Right ventricle myocardium inferior (tissue), 1 donor: ENCODE measurements around the gene ZNF664. TPM values are rescaled to one million over a fixed set of nuclear protein-coding genes. Genes with fewer than 3 reads are reported as not detected.
"Not testable (repeated sequence)": the region's sequence is repeated elsewhere in the genome, so short reads cannot be mapped to it uniquely, and the experiment has no call there.

Experiments used
- ATAC-seq: fragments of 200-7000 bp; cut with Tn5 transposase; one replicate; pipeline ENCODE4 v1.9.1; 2020; ENCODE audit warnings: mild to moderate bottlenecking, moderate library complexity
- DNase-seq: peaks from one replicate; pipeline ENCODE4 v3.0.0; 2021; ENCODE audit errors: missing footprints
- intact Hi-C: fragments of 100-400 bp; cut with DNase I; formaldehyde crosslinking; loops from one replicate; pipeline ENCODE4 v1.11.0; 2022
- total RNA-seq: library from RNA; stranded (reverse); fragmentation: NEBNext Ultra II Directional; extraction: Animal tissue kit (Norgen Biotek cat#: 25700); gene quantifications from one replicate; pipeline ENCODE4 v1.2.1, GENCODE V29; 2021
- donor health status: DM: no; HTN: yes; CAD: no; lungs with severe emphysema.

ZNF664 gene
- total RNA-seq, 1 donor from 2014 or later: 86.6 TPM

DNA sequence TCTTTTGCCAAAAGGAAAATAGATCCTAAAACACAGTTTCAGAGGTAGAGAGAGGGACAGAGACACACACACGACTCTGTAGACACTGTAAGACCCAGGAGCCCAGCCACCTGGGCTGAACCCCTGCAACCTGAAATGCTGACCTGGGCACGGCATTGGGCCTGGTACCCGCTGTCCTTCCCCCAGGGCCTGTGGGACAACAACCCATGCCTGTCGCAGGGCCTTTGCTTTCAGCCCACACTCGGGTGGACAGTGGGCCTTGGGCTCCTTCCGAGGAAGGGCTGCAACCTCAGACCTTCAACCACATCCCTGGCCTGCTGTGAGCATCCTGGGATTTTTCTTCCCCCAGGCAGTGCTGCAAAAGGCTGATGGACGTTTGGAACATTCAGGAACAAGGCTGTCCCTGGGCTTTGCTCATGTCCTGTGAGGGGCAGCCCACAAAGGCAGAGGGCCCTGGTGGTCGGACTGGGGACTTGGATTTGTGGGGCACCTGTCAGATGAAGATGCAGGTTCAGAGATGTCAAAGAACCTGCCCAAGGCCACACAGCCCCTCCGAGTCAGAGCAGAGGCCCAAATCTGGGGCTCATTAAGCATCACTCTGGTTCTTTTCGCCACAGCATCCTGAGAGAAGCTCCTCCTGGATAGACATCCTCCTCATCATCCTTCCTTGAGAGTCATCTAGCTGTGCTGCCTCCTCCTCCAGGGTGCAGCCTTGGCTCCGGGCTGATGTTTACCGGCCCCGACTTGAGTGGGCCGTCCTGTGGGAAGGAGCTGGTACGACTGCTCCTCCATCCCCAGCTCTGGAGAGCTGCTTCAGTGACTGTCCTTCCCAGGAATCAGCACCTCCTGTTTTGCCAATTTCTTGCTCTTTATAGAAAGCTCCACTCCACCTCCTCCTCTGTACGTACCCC lies 33.0 kb upstream of the ZNF664 start:
- intact Hi-C loops: no loop called here
- ATAC-seq: no peak
- DNase-seq: peak; percentile 52

DNA sequence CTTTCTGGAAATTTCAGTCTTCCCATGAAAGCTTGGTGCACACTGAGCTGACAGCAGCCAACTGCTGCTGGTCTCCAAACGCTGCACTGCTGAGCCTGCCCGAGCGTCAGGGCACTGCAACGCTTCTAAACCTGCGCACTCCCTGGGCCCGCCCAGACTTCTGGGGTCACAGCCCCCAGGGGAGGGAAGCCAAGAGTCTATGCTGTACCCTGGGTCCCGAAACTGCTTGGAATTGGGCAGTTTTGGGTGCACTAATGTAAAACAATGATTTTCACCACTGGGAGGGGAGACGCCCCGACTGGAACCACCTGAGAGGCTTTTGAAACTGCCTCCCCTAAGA lies 32.4 kb upstream of the ZNF664 start:
- DNase-seq: peak; percentile 30
- intact Hi-C loops: no loop called here
- ATAC-seq: no peak

GRCh38 chr12:123941000-123941399 lies 32.0 kb upstream of the ZNF664 start:
- DNase-seq: no peak
- no peak for ATAC-seq
- intact Hi-C loops: no loop called here

DNA sequence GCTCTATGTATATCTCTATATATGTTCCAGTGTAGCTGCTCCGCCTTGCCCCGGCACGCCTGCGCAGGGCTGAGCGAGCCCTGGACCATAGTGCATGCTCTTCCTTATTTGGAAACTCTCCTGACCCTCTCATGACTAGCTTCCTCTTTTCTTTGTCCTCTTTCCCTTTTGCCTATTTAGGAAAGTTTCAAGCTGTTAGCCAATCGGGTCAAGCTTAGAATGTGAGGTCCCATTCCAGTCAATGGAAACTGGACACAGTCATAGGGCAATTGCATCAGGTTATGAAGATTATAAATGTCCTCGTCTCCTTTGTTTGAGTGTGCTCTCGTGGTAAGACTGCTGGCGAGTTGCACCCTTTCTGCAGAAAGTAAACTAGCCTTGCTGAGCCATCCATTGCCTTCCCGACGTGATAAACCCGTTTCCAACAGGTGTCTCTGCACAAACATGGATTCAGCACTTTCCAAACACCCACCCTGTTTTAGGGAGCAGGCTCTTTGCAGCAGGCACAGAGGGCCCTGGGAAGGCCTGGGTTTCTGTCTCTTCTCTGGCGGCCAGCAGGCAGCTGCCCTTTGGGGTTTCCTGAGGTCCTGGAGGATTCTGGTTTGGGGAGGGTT lies 31.3 kb upstream of the ZNF664 start:
- no peak for ATAC-seq
- intact Hi-C loops: no loop called here
- peak; percentile 71 for DNase-seq

DNA sequence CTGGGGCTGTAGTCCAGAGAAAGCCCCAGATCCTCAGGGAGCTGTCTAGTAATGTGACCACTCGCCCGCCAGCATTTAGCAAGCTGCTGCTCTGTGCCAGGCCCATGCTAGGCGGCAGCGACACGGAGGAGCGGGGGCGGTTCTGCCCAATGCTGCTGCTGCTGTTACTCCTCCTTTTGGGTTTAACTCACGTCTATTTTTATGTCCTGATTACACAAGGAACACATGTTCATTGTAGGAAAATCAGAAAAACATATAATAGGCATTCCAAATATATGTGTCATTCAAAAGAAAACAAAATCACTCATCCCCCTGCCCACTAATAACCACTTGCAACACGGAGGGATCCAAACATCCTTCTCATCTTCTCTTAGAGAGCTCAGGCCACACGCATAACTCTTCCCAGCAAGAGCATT lies 30.8 kb upstream of the ZNF664 start:
- no peak for ATAC-seq
- DNase-seq: no peak
- intact Hi-C loops: no loop called here

DNA sequence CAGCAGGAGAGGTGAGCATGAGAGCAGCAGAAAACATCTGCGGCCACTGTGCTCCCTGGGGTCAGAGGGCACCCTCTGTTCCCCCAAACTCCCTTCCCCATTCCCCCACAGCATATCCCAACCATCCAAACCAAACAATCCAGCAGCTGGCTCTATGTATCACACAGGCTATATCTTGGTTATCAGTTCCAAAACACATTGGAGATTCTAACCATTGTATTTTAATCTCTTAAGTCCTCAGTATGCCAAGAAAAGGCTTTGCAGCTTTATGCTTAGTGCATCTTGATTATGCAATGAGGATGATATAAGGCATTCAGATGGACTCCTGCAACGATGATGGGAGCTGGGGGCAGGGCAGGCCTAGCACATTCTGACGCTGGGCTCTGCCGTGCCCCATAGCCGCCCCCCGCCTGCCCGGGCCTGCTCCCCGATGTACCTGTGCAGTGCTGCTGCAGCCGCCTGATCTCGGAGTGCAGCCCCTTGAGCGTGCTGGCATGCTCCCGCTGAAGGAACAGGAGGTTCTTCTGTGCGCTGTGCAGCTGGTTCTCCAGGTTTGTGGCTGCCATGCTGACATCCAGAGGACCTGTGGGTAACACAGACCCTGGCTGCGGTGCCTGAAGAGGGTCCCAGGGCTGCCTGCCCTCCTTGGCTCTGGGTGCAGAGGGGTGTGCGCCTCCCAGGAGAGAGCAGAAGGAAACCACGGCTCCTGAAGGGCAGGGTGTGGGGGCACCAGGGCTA lies 29.9 kb upstream of the ZNF664 start:
- intact Hi-C loops: no loop called here
- ATAC-seq (no peak), DNase-seq (peak; percentile 42)

- DNase-seq: peak; percentile 59
- ATAC-seq: no peak
- intact Hi-C loops: no loop called here
Observed at GRCh38 chr12:123943816-123944215, 29.2 kb upstream of the ZNF664 start.

- ATAC-seq: no peak
- DNase-seq: no peak
- intact Hi-C loops: no loop called here
Observed at GRCh38 chr12:123944696-123945095, 28.3 kb upstream of the ZNF664 start.

- peak; percentile 4 for ATAC-seq
- intact Hi-C loops: no loop called here
- no peak for DNase-seq
Observed at GRCh38 chr12:123945287-123946151, 27.5 kb upstream of the ZNF664 start.

- intact Hi-C loops: no loop called here
- ATAC-seq (peak; percentile 9), DNase-seq (no peak)
Observed at GRCh38 chr12:123946152-123946515, 26.9 kb upstream of the ZNF664 start.

DNA sequence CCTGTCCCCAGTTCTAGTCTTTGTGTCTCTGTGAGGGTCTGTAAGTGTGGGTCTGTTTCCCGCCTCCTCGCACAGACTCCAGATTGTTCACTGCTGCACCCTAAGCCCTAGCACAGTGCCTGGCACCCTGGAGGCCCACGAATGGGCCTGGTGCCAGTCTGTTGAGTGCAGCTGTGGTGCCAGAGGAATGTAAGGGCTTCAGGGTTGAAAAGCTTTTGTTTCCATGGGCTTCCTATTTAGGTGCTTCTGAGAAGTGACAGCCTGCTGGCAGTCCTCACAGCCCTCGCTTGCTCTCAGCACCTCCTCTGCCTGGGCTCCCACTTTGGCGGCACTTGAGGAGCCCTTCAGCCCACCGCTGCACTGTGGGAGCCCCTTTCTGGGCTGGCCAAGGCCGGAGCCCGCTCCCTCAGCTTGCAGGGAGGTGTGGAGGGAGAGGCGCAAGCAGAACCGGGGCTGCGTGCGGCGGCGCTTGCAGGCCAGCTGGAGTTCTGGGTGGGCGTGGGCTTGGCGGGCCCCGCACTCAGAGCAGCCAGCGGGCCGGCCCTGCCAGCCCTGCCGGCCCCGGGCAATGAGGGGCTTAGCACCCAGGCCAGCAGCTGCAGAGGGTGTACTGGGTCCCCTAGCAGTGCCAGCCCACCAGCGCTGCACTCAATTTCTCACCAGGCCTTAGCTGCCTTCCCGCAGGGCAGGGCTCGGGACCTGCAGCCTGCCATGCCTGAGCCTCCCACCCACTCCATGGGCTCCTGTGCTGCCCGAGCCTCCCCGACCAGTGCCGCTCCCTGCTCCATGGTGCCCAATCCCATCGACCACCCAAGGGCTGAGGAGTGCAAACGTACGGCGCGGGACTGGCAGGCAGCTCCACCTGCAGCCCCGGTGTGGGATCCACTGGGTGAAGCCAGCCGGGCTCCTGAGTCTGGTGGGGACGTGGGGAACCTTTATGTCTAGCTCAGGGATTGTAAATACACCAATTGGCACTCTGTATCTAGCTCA lies 26.2 kb upstream of the ZNF664 start:
- ATAC-seq: peak; percentile 73
- DNase-seq: peak; percentile 68

DNA sequence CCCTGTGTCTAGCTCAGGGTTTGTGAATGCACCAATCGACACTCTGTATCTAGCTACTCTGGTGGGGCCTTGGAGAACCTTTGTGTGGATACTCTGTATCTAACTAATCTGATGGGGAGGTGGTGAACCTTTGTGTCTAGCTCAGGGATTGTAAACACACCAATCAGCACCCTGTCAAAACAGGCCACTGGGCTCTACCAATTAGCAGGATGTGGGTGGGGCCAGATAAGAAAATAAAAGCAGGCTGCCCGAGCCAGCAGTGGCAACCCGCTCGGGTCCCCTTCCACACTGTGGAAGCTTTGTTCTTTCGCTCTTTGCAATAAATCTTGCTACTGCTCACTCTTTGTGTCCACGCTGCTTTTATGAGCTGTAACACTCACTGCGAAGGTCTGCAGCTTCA lies 25.5 kb upstream of the ZNF664 start:
- DNase-seq, ATAC-seq, intact Hi-C loops: not testable (repeated sequence)

More for the DNA sequence above, 26.2 kb upstream of the ZNF664 start:
- intact Hi-C loops: not testable (repeated sequence)

DNA sequence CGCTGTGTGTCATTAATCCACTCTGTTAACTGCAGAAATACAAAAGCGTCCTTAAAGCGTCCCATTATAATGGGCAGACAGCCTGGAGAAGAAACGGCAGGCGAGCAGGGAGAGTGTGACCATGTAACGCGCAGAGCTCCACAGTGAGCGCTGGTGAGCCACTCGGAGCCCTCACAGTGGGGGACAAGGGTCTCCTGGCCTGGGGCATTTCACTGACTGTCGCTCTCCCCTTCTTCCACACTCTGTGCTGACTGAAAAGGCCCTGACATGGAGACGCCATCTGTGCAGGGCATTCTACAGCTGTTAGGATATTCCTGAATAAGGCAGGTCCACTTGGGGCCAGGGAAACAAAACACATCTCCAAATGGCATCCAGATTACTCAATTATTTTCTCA lies 24.6 kb upstream of the ZNF664 start:
- intact Hi-C loops: no loop called here
- DNase-seq: peak; percentile 59
- ATAC-seq: no peak

- ATAC-seq (no peak), DNase-seq (peak; percentile 50)
- intact Hi-C loops: no loop called here
Observed at GRCh38 chr12:123948796-123949769, 23.9 kb upstream of the ZNF664 start.

DNA sequence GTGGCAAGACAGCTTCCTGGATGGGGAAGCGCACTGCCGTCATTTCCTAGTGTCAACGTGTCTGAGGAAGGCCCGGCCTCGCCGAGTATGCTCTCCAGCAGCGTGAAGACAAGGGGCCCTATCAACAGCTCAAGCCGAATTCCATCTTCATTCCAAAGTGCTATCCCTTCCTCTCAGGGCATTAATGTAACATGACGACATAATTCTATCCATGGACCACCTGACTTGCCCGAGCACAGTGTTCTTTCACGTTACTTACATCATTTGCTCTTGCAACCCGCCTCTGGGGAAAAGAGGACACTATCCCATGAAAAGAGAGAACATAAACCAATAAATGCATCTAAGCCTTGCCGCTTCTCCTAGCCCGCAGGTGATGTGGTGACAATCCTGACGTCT lies 23.2 kb upstream of the ZNF664 start:
- intact Hi-C loops: no loop called here
- no peak for ATAC-seq
- DNase-seq: no peak

DNA sequence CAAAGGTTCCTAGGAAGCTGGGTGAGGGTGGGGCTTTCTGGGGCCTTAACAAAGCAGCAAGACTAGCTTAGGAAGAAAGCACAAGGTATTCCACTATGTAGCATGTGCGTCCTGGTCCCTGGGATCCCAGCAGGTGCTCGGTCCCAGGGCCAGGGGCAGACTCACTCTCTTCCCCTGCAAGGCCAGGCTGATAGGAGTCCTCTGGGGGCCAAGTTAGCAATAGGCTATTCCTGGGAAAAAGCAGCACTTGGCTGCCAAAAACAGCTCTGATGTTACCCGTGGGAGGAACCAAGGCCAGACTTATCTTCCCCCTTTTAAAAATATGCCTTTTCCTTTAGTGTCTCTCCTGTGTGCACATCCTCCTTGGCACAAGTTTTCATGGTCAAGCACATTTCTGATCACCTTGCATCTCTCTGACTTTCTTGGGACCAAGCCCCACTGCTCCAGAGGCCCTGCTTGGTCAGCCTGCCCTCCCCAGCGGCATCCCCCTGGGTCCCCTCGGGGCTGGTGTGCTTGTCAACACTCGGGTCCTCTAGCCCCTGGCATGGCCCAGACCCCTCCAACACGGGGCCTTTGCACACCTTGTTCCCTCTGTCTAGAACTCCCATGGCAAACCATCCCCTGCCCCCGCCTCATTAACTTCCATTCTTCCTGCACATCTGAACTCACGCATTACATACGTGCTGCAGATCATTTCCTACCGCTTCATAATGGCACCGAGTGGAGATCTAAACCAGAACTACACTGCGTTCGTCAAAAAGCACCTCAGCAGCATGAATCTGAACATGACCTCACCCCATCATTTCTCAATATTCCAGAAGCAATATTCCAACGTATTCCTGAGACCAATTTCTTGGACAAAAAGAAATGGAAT lies 22.3 kb upstream of the ZNF664 start:
- intact Hi-C loops: no loop called here
- ATAC-seq (peak; percentile 23), DNase-seq (peak; percentile 46)
